GM23338 (cell line): ENCODE data around the gene FAM20C. TPM values are rescaled to one million over a fixed set of nuclear protein-coding genes. Genes with fewer than 3 reads are reported as not detected.

Source experiments
- ATAC-seq: fragments of 200-7000 bp; cut with Tn5 transposase; 3 replicates; pipeline ENCODE4 v1.9.1; 2020
- DNase-seq: peaks from one replicate; pipeline ENCODE4 v3.0.0-alpha.2; 2015; ENCODE audit warnings: low spot score
- H2AFZ ChIP-seq: fragments of 200-600 bp; sonication (generic); 2 replicates; pipeline ENCODE4 v1.8.0; 2016; ENCODE audit warnings: antibody characterized with exemption, mild to moderate bottlenecking, moderate library complexity
- H3F3A ChIP-seq: fragments of 200-600 bp; sonication (generic); replicated peaks from 2 replicates; pipeline ENCODE4 v1.8.0; 2017; ENCODE audit warnings: antibody characterized with exemption, mixed run types, low read depth
- H3K27ac ChIP-seq: fragments of 200-600 bp; sonication (generic); 2 replicates; pipeline ENCODE4 v1.6.1; 2016; ENCODE audit warnings: low read depth
- H3K27me3 ChIP-seq: fragments of 200-600 bp; sonication (generic); 2 replicates; pipeline ENCODE4 v1.8.0; 2016; ENCODE audit warnings: mild to moderate bottlenecking, mixed run types, moderate library complexity; ENCODE audit not compliant: insufficient read depth
- H3K36me3 ChIP-seq: fragments of 200-600 bp; sonication (generic); 2 replicates; pipeline ENCODE4 v1.8.0; 2016; ENCODE audit warnings: mild to moderate bottlenecking; ENCODE audit not compliant: insufficient read depth
- H3K4me1 ChIP-seq: fragments of 200-600 bp; sonication (generic); 2 replicates; pipeline ENCODE4 v1.8.0; 2016; ENCODE audit warnings: mild to moderate bottlenecking, moderate library complexity; ENCODE audit not compliant: insufficient read depth
- H3K4me2 ChIP-seq: fragments of 200-600 bp; sonication (generic); 2 replicates; pipeline ENCODE4 v1.7.1; 2017; ENCODE audit warnings: mixed run types
- H3K4me3 ChIP-seq: fragments of 200-600 bp; sonication (generic); 2 replicates; pipeline ENCODE4 v1.6.1; 2016; ENCODE audit warnings: mixed run types
- H3K79me2 ChIP-seq: fragments of 200-600 bp; sonication (generic); replicated peaks from 2 replicates; pipeline ENCODE4 v1.8.0; 2017; ENCODE audit warnings: mild to moderate bottlenecking; ENCODE audit not compliant: insufficient read depth
- H3K9me2 ChIP-seq: fragments of 200-600 bp; sonication (generic); 2 replicates; pipeline ENCODE4 v1.8.0; 2017; ENCODE audit not compliant: insufficient read depth
- H4K20me1 ChIP-seq: fragments of 200-600 bp; sonication (generic); replicated peaks from 2 replicates; pipeline ENCODE4 v1.8.0; 2017; ENCODE audit warnings: mild to moderate bottlenecking; ENCODE audit not compliant: insufficient read depth
- H3K27ac Mint-ChIP-seq: 2 replicates; pipeline ENCODE4 v1.8.0; 2020; ENCODE audit warnings: inconsistent platforms, mild to moderate bottlenecking, moderate library complexity, mixed read lengths
- H3K27me3 Mint-ChIP-seq: 3 replicates; pipeline ENCODE4 v1.8.0; 2022; ENCODE audit warnings: low read depth, mild to moderate bottlenecking, moderate library complexity, mixed read lengths, inconsistent platforms; ENCODE audit not compliant: insufficient read depth, poor library complexity
- H3K36me3 Mint-ChIP-seq: 3 replicates; pipeline ENCODE4 v1.8.0; 2021; ENCODE audit warnings: low read depth, mild to moderate bottlenecking, inconsistent platforms, moderate library complexity, mixed read lengths
- H3K4me1 Mint-ChIP-seq: 3 replicates; pipeline ENCODE4 v1.8.0; 2020; ENCODE audit warnings: mild to moderate bottlenecking, inconsistent platforms, mixed read lengths
- H3K4me3 Mint-ChIP-seq: 3 replicates; pipeline ENCODE4 v1.8.0; 2021; ENCODE audit warnings: moderate library complexity, mild to moderate bottlenecking, inconsistent platforms, mixed read lengths
- H3K9me3 Mint-ChIP-seq: 3 replicates; pipeline ENCODE4 v1.8.0; 2020; ENCODE audit warnings: moderate library complexity, mild to moderate bottlenecking, inconsistent platforms, mixed read lengths
- NANOG ChIP-seq: IDR thresholded peaks from 2 replicates; pipeline ENCODE4 v1.6.1; 2016; ENCODE audit warnings: antibody characterized with exemption, borderline replicate concordance
- polyA plus RNA-seq: library from polyadenylated mRNA; unstranded; fragments of >200 nt; fragmentation: Nextera tagmentation; extraction: Ambion mirVana; gene quantifications from 2 replicates; pipeline ENCODE4 v1.2.1, GENCODE V29; 2016
- total RNA-seq: library from RNA; depleted of rRNA; stranded (reverse); fragments of >200 nt; shearing (Covaris generic); gene quantifications from 2 replicates; pipeline ENCODE4 v1.2.3, GENCODE V29; 2014
- TF ChIP-seq, protein P1 (sequence below): IDR thresholded peaks from one replicate; pipeline ENCODE4 v1.6.1; 2018; ENCODE audit warnings: antibody characterized with exemption; ENCODE audit not compliant: unreplicated experiment
- TF ChIP-seq, protein P2 (sequence below): fragments of 250-450 bp; sonication (Bioruptor Pico); IDR thresholded peaks from 2 replicates; pipeline ENCODE4 v1.5.0; 2020; ENCODE audit warnings: mild to moderate bottlenecking, moderate library complexity

FAM20C gene
- total and polyA plus RNA-seq, 2 experiments from 2014 or later: 7.6 to 24.8 TPM

DNA sequence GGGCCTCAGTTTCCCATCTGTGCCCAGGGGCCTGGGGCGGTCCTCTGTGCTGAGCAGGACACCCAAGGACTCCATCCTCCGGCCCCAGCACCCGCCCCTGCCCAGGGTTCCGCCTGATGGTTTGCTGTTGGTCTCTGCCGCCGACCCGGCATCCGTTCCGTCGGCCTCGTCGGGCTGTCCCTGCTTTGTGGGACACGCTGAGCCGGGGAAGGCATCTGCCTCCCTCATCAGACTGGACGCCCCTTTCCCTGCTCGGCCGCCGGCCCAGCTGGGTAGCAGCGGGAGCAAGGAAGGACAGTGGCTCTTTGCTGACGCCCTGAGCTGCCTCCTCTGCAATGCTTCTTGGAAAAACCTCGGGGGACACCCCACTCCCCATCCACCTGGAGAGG lies 39.5 kb downstream of the FAM20C start:
- Mint-ChIP-seq H3K4me3 (no peak overlapping the region), H3K9me3 (peaks cover 3% of the 10 kb centered on the region; the same call in 2 of the 3 replicates), H3K27me3 (peaks cover 3% of the 10 kb centered on the region), H3K36me3 (peaks cover 21% of the 10 kb centered on the region), H3K4me1 (0 out of 3 replicates have a peak, but pooled peaks cover 2% of the 10 kb centered on the region), H3K27ac (no peak overlapping the region)
- Histone ChIP-seq H3K27me3 (no peaks in the 10 kb centered on the region), H3K9me2 (no peaks in the 10 kb centered on the region), H3K4me3 (no peak overlapping the region), H4K20me1 (no peaks in the 10 kb centered on the region), H3K27ac (no peak overlapping the region), H3K36me3 (no peaks in the 10 kb centered on the region), H3K4me1 (no peaks in the 10 kb centered on the region), H3K79me2 (peaks cover under 1% of the 10 kb centered on the region; the same call in 1 of the 2 replicates), H3K4me2 (no peak overlapping the region), H2AFZ (no peak overlapping the region), H3F3A (no peaks in the 10 kb centered on the region)
- no peak for ATAC-seq
- no peak for DNase-seq
- TF ChIP-seq, protein P1, sequence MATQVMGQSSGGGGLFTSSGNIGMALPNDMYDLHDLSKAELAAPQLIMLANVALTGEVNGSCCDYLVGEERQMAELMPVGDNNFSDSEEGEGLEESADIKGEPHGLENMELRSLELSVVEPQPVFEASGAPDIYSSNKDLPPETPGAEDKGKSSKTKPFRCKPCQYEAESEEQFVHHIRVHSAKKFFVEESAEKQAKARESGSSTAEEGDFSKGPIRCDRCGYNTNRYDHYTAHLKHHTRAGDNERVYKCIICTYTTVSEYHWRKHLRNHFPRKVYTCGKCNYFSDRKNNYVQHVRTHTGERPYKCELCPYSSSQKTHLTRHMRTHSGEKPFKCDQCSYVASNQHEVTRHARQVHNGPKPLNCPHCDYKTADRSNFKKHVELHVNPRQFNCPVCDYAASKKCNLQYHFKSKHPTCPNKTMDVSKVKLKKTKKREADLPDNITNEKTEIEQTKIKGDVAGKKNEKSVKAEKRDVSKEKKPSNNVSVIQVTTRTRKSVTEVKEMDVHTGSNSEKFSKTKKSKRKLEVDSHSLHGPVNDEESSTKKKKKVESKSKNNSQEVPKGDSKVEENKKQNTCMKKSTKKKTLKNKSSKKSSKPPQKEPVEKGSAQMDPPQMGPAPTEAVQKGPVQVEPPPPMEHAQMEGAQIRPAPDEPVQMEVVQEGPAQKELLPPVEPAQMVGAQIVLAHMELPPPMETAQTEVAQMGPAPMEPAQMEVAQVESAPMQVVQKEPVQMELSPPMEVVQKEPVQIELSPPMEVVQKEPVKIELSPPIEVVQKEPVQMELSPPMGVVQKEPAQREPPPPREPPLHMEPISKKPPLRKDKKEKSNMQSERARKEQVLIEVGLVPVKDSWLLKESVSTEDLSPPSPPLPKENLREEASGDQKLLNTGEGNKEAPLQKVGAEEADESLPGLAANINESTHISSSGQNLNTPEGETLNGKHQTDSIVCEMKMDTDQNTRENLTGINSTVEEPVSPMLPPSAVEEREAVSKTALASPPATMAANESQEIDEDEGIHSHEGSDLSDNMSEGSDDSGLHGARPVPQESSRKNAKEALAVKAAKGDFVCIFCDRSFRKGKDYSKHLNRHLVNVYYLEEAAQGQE: no peak
- no peak for TF ChIP-seq NANOG
- TF ChIP-seq, protein P2, sequence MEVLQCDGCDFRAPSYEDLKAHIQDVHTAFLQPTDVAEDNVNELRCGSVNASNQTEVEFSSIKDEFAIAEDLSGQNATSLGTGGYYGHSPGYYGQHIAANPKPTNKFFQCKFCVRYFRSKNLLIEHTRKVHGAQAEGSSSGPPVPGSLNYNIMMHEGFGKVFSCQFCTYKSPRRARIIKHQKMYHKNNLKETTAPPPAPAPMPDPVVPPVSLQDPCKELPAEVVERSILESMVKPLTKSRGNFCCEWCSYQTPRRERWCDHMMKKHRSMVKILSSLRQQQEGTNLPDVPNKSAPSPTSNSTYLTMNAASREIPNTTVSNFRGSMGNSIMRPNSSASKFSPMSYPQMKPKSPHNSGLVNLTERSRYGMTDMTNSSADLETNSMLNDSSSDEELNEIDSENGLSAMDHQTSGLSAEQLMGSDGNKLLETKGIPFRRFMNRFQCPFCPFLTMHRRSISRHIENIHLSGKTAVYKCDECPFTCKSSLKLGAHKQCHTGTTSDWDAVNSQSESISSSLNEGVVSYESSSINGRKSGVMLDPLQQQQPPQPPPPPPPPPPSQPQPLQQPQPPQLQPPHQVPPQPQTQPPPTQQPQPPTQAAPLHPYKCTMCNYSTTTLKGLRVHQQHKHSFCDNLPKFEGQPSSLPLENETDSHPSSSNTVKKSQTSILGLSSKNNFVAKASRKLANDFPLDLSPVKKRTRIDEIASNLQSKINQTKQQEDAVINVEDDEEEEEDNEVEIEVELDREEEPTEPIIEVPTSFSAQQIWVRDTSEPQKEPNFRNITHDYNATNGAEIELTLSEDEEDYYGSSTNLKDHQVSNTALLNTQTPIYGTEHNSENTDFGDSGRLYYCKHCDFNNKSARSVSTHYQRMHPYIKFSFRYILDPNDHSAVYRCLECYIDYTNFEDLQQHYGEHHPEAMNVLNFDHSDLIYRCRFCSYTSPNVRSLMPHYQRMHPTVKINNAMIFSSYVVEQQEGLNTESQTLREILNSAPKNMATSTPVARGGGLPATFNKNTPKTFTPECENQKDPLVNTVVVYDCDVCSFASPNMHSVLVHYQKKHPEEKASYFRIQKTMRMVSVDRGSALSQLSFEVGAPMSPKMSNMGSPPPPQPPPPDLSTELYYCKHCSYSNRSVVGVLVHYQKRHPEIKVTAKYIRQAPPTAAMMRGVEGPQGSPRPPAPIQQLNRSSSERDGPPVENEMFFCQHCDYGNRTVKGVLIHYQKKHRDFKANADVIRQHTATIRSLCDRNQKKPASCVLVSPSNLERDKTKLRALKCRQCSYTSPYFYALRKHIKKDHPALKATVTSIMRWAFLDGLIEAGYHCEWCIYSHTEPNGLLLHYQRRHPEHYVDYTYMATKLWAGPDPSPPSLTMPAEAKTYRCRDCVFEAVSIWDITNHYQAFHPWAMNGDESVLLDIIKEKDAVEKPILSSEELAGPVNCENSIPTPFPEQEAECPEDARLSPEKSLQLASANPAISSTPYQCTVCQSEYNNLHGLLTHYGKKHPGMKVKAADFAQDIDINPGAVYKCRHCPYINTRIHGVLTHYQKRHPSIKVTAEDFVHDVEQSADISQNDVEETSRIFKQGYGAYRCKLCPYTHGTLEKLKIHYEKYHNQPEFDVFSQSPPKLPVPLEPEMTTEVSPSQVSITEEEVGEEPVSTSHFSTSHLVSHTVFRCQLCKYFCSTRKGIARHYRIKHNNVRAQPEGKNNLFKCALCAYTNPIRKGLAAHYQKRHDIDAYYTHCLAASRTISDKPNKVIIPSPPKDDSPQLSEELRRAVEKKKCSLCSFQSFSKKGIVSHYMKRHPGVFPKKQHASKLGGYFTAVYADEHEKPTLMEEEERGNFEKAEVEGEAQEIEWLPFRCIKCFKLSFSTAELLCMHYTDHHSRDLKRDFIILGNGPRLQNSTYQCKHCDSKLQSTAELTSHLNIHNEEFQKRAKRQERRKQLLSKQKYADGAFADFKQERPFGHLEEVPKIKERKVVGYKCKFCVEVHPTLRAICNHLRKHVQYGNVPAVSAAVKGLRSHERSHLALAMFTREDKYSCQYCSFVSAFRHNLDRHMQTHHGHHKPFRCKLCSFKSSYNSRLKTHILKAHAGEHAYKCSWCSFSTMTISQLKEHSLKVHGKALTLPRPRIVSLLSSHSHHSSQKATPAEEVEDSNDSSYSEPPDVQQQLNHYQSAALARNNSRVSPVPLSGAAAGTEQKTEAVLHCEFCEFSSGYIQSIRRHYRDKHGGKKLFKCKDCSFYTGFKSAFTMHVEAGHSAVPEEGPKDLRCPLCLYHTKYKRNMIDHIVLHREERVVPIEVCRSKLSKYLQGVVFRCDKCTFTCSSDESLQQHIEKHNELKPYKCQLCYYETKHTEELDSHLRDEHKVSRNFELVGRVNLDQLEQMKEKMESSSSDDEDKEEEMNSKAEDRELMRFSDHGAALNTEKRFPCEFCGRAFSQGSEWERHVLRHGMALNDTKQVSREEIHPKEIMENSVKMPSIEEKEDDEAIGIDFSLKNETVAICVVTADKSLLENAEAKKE (CRISPR knock-in tag): no peak
